PC-3 (cell line): Measurements from ENCODE around the gene RGS7. TPM values are rescaled to one million over a fixed set of nuclear protein-coding genes. Genes with fewer than 3 reads are reported as not detected.

ENCODE experiments used
- ATAC-seq: fragments of 200-7000 bp; cut with Tn5 transposase; 2 replicates; pipeline ENCODE4 v1.9.1; 2020; ENCODE audit warnings: mild to moderate bottlenecking, moderate library complexity
- BruUV-seq: library from RNA; stranded (reverse); fragments of 400-500 nt; replicated peaks from 2 replicates; lab custom pipeline; 2021; lab: Mats Ljungman, UMichigan
- CTCF ChIA-PET: fragments of 300-600 bp; sonication (Branson Sonifier 250); formaldehyde crosslinking; loops from one replicate; lab custom pipeline; 2022; ENCODE audit warnings: antibody characterized with exemption; lab: Charles Lee
- POLR2A ChIA-PET: fragments of 300-600 bp; sonication (Branson Sonifier 250); formaldehyde crosslinking; loops from one replicate; lab custom pipeline; 2022; ENCODE audit warnings: antibody characterized with exemption; ENCODE audit not compliant: unreplicated experiment; lab: Charles Lee
- DNase-seq: peaks from one replicate; pipeline ENCODE4 v3.0.0-alpha.2; 2015
- H2AFZ ChIP-seq: fragments of 300-600 bp; sonication (generic); 2 replicates; pipeline ENCODE4 v1.6.0; 2016; ENCODE audit warnings: antibody characterized with exemption, low read length
- H3F3A ChIP-seq: fragments of 300-600 bp; sonication (generic); one replicate; pipeline ENCODE4 v1.6.0; 2017; ENCODE audit warnings: antibody characterized with exemption, low read length, control low read depth, mild to moderate bottlenecking; ENCODE audit not compliant: unreplicated experiment
- H3K27ac ChIP-seq: fragments of 300-600 bp; sonication (generic); 2 replicates; pipeline ENCODE4 v1.5.1; 2016; ENCODE audit warnings: mild to moderate bottlenecking, low read length
- H3K27me3 ChIP-seq: fragments of 300-600 bp; sonication (generic); 2 replicates; pipeline ENCODE4 v1.6.1; 2016; ENCODE audit warnings: low read length, mixed read lengths
- H3K36me3 ChIP-seq: fragments of 300-600 bp; sonication (generic); 2 replicates; pipeline ENCODE4 v1.6.1; 2016; ENCODE audit warnings: low read depth, mixed run types, low read length, mixed read lengths
- H3K4me1 ChIP-seq: fragments of 300-600 bp; sonication (generic); 2 replicates; pipeline ENCODE4 v1.5.1; 2016; ENCODE audit warnings: low read length; ENCODE audit not compliant: insufficient read depth
- H3K4me2 ChIP-seq: fragments of 300-600 bp; sonication (generic); 2 replicates; pipeline ENCODE4 v1.6.0; 2016; ENCODE audit warnings: low read length
- H3K4me3 ChIP-seq: fragments of 300-600 bp; sonication (generic); 2 replicates; pipeline ENCODE4 v1.5.1; 2016; ENCODE audit warnings: mild to moderate bottlenecking, low read length, mixed read lengths
- H3K79me2 ChIP-seq: fragments of 300-600 bp; sonication (generic); 2 replicates; pipeline ENCODE4 v1.6.1; 2017; ENCODE audit warnings: low read length, mixed read lengths
- H3K9ac ChIP-seq: fragments of 300-600 bp; sonication (generic); 2 replicates; pipeline ENCODE4 v1.6.0; 2016; ENCODE audit warnings: mild to moderate bottlenecking, low read length
- H3K9me2 ChIP-seq: fragments of 300-600 bp; sonication (generic); replicated peaks from 2 replicates; pipeline ENCODE4 v1.6.1; 2016; ENCODE audit warnings: mixed run types, low read length, mixed read lengths
- H3K9me3 ChIP-seq: fragments of 300-600 bp; sonication (generic); 2 replicates; pipeline ENCODE4 v1.6.1; 2016; ENCODE audit warnings: low read length, mixed read lengths
- H4K20me1 ChIP-seq: fragments of 300-600 bp; sonication (generic); 2 replicates; pipeline ENCODE4 v1.6.1; 2016; ENCODE audit warnings: low read length, mixed read lengths
- EZH2 ChIP-seq: fragments of 300-600 bp; sonication (generic); IDR thresholded peaks from one replicate; pipeline ENCODE4 v1.6.1; 2017; ENCODE audit warnings: antibody characterized with exemption, mild to moderate bottlenecking, low read length; ENCODE audit not compliant: unreplicated experiment
- EZH2phosphoT487 ChIP-seq: fragments of 300-600 bp; sonication (generic); IDR thresholded peaks from 2 replicates; pipeline ENCODE4 v1.6.1; 2018; ENCODE audit warnings: mild to moderate bottlenecking, antibody characterized with exemption, low read length, borderline replicate concordance
- intact Hi-C: fragments of 100-400 bp; cut with micrococcal nuclease; formaldehyde crosslinking; loops from 2 replicates; pipeline ENCODE4 v1.9.0; 2023
- total RNA-seq: library from RNA; depleted of rRNA; stranded (reverse); fragments of >200 nt; gene quantifications from 2 replicates; pipeline ENCODE4 v1.2.3, GENCODE V29; 2014
- TF ChIP-seq, protein P1 (sequence below): fragments of 300-600 bp; sonication (generic); conservative IDR thresholded peaks from 2 replicates; pipeline ENCODE4 v1.5.1; 2017; ENCODE audit warnings: antibody characterized with exemption, low read depth, mild to moderate bottlenecking, low read length

RGS7 gene
- total RNA-seq, 1 experiment from 2014 or later = 0.15 TPM

DNA sequence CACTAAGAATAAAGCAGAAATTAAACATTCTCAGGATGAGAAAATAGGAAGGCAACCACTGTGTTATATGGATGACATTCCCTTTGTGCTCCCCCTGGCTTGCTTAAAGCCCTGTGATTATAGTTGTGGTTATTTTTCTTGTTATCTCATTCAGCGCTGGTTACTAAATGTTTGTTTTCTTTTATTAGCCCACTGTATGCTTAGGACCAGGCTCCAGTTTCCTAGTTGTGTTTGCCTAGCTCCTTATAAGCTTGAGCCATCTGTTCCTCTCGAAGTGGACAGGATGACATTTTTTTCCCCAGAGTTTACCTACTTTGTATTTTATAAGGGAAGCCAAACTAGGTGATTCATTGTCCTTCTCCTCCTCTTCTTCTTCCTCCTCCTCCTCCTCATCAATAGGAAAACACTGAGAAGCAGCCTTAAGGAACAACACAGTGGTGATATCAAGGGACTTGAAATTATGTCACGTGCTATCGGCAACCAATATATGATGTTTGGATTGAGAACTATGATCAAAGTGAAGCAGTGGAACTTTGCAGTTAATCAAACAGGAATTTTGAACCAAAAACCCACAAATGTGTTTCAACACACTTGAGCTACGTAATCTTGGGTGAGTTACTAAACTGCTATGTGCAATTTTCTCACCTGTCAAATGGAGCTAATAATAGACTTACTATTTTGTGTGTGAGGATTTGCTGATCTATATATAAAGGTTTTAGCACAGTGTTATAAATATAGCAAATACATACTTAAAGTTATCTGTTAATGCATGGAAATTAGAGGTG is 35.1 kb upstream of the RGS7 start:
- Histone ChIP-seq H4K20me1 (no peaks in the 10 kb centered on the region), H3K4me1 (peaks cover 45% of the 10 kb centered on the region), H3K27ac (peak overlapping the region; percentile 19), H2AFZ (no peak overlapping the region), H3K9me3 (no peaks in the 10 kb centered on the region), H3F3A (no peaks in the 10 kb centered on the region), H3K36me3 (no peaks in the 10 kb centered on the region), H3K9me2 (no peaks in the 10 kb centered on the region; the same call in 1 of the 2 replicates), H3K27me3 (no peaks in the 10 kb centered on the region), H3K4me2 (peak overlapping the region; percentile 34), H3K79me2 (no peaks in the 10 kb centered on the region), H3K4me3 (0 out of 2 replicates have a peak overlapping the region, but pooled peaks have one; percentile 1), H3K9ac (no peak overlapping the region)
- intact Hi-C loops = loop anchor here (2.0 to 10.0 kb wide), 3 partner anchors 47 to 657 kb away; no protein-coding TSS in a partner anchor
- CTCF ChIA-PET = no interaction called here
- TF ChIP-seq EZH2phosphoT487 (no peak), EZH2 (no peak)
- TF ChIP-seq, protein P1, sequence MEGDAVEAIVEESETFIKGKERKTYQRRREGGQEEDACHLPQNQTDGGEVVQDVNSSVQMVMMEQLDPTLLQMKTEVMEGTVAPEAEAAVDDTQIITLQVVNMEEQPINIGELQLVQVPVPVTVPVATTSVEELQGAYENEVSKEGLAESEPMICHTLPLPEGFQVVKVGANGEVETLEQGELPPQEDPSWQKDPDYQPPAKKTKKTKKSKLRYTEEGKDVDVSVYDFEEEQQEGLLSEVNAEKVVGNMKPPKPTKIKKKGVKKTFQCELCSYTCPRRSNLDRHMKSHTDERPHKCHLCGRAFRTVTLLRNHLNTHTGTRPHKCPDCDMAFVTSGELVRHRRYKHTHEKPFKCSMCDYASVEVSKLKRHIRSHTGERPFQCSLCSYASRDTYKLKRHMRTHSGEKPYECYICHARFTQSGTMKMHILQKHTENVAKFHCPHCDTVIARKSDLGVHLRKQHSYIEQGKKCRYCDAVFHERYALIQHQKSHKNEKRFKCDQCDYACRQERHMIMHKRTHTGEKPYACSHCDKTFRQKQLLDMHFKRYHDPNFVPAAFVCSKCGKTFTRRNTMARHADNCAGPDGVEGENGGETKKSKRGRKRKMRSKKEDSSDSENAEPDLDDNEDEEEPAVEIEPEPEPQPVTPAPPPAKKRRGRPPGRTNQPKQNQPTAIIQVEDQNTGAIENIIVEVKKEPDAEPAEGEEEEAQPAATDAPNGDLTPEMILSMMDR = no peak
- DNase-seq (peak; percentile 89), ATAC-seq (peak; percentile 92)
- BruUV-seq = no TSS peak
- POLR2A ChIA-PET = interaction anchor here (0.6 kb wide), 1 partner anchor 230 kb away, joined by 4 read pairs; no protein-coding TSS in a partner anchor

DNA sequence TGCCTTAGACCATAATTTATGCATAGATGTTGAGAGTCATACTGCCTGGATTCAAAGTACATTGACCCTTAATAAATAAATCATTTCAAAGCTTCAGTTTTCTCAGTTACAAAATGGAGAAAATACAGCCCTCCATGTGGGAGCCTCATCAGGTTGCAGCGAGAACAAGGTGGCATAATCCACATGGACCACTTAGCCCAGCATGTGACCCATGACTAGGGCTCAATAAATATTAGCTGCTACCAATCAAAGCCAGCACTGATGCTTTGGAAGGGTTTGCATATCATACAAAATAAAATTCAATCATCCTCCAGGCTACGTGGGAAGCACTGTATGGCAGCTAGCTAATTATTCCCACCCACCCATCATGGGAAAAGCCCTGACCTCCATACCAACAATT is 33.5 kb upstream of the RGS7 start:
- no peaks in the 10 kb centered on the region for H3K79me2 ChIP-seq
- H3K27me3 ChIP-seq = no peaks in the 10 kb centered on the region
- ChIA-PET POLR2A (no interaction called here), CTCF (no interaction called here)
- DNase-seq (no peak), ATAC-seq (no peak)
- H4K20me1 ChIP-seq = no peaks in the 10 kb centered on the region
- intact Hi-C loops = loop anchor here (10.0 kb wide), 2 partner anchors 166 to 656 kb away; no protein-coding TSS in a partner anchor
- peaks cover 37% of the 10 kb centered on the region for H3K4me1 ChIP-seq
- H3K9me3 ChIP-seq = no peaks in the 10 kb centered on the region
- H3K4me3 ChIP-seq = no peak overlapping the region
- H2AFZ ChIP-seq = no peak overlapping the region
- H3K27ac ChIP-seq = no peak overlapping the region
- no peaks in the 10 kb centered on the region; the same call in 1 of the 2 replicates for H3K9me2 ChIP-seq
- H3K36me3 ChIP-seq = no peaks in the 10 kb centered on the region
- BruUV-seq = no TSS peak
- no peak overlapping the region for H3K9ac ChIP-seq
- no peaks in the 10 kb centered on the region for H3F3A ChIP-seq
- no peak overlapping the region for H3K4me2 ChIP-seq
- no peak for TF ChIP-seq EZH2phosphoT487
- TF ChIP-seq EZH2 = no peak
- TF ChIP-seq, protein P1 = no peak

DNA sequence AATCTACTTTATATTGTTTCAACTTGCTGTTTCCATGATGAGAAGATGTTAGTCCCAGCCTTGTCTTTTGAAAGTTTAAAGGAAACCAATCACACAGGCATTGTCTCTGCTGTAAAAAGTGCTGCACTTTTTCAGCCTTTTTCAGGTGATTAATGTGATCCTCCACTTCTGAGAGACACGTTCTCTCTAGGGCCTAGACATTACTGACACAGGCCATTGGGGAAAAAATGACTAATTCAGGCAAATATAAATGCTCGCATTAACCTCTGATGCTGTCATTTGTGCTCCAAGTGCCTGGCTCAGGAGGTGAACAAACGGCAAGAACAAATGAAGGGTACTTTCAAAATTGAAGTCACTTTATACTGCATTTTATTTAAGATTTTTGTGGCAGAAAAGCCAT is 32.4 kb upstream of the RGS7 start:
- intact Hi-C loops = no loop called here
- Histone ChIP-seq H3K9me2 (no peaks in the 10 kb centered on the region), H3K9me3 (no peaks in the 10 kb centered on the region), H3K27me3 (no peaks in the 10 kb centered on the region), H4K20me1 (no peaks in the 10 kb centered on the region), H3K36me3 (no peaks in the 10 kb centered on the region), H3F3A (no peaks in the 10 kb centered on the region), H3K9ac (no peak overlapping the region), H3K27ac (no peak overlapping the region), H3K4me2 (no peak overlapping the region), H3K79me2 (no peaks in the 10 kb centered on the region), H3K4me3 (no peak overlapping the region), H3K4me1 (peaks cover 37% of the 10 kb centered on the region), H2AFZ (no peak overlapping the region)
- CTCF ChIA-PET = no interaction called here
- no TSS peak for BruUV-seq
- TF ChIP-seq EZH2phosphoT487 = no peak
- TF ChIP-seq, protein P1 = no peak
- no peak for TF ChIP-seq EZH2
- no peak for DNase-seq
- POLR2A ChIA-PET = no interaction called here
- no peak for ATAC-seq
